DMS153 treated with DMSO at 0.1 percent for 48 hours (cell line): ENCODE measurements around the gene SCYGR8.

Experiments used
- DNase-seq: peaks from one replicate; lab custom pipeline; 2025; ENCODE audit not compliant: unreplicated experiment; lab: John Stamatoyannopoulos, UW

SCYGR8 gene

GRCh38 chr2:227759411-227760118 lies 13.9 kb downstream of the SCYGR8 start:
- DNase-seq: no peak

GRCh38 chr2:227761740-227762476 lies 16.2 kb downstream of the SCYGR8 start:
- no peak for DNase-seq

- no peak for DNase-seq
Observed at GRCh38 chr2:227765788-227766372, 20.2 kb downstream of the SCYGR8 start.

- peak; percentile 50 for DNase-seq
Observed at GRCh38 chr2:227766373-227766883, 20.7 kb downstream of the SCYGR8 start.

GRCh38 chr2:227767830-227768229 lies 22.1 kb downstream of the SCYGR8 start:
- no peak for DNase-seq

- no peak for DNase-seq
Observed at GRCh38 chr2:227772197-227772661, 26.5 kb downstream of the SCYGR8 start.

- no peak for DNase-seq
Observed at GRCh38 chr2:227772932-227773331, 27.2 kb downstream of the SCYGR8 start.

GRCh38 chr2:227774011-227774624 lies 28.4 kb downstream of the SCYGR8 start:
- no peak for DNase-seq

- DNase-seq: no peak
Observed at GRCh38 chr2:227774895-227775842, 29.5 kb downstream of the SCYGR8 start.

GRCh38 chr2:227780981-227781615 lies 35.4 kb downstream of the SCYGR8 start:
- DNase-seq: no peak

GRCh38 chr2:227781841-227782240 lies 36.1 kb downstream of the SCYGR8 start:
- DNase-seq: no peak

- DNase-seq: no peak
Observed at GRCh38 chr2:227782804-227783203, 37.1 kb downstream of the SCYGR8 start.

- DNase-seq: no peak
Observed at GRCh38 chr2:227783404-227784138, 37.9 kb downstream of the SCYGR8 start.

GRCh38 chr2:227785293-227785692 lies 39.6 kb downstream of the SCYGR8 start:
- no peak for DNase-seq

GRCh38 chr2:227788561-227789018 lies 42.9 kb downstream of the SCYGR8 start:
- DNase-seq: no peak

GRCh38 chr2:227789803-227790202 lies 44.1 kb downstream of the SCYGR8 start:
- DNase-seq: no peak

- DNase-seq: no peak
Observed at GRCh38 chr2:227793148-227793712, 47.5 kb downstream of the SCYGR8 start.
